Esophagus squamous epithelium (tissue), 5 donors: ENCODE measurements around the gene VPS36. TPM values are rescaled to one million over a fixed set of nuclear protein-coding genes. Genes with fewer than 3 reads are reported as not detected.

ENCODE experiments used
- DNase-seq: peaks from one replicate; lab custom pipeline; 2025; lab: John Stamatoyannopoulos, UW
- H3K27ac ChIP-seq, 4 donors: fragments of 200-600 bp; sonication (generic); one replicate each; pipeline ENCODE4 v1.5.1; 2016 to 2019; ENCODE audit warnings: mild to moderate bottlenecking in 1 of 4
- H3K27me3 ChIP-seq, 4 donors: fragments of 200-600 bp; sonication (generic); 1 replicate in 3 of 4; 2 replicates in 1 of 4; pipeline versions ENCODE4 v1.5.1 to v1.6.0; 2017 to 2021; ENCODE audit warnings: antibody characterized with exemption in 1 of 4
- H3K36me3 ChIP-seq, 3 donors: fragments of 200-600 bp; sonication (generic); one replicate each; pipeline ENCODE4 v1.5.1; 2016 to 2019
- H3K4me1 ChIP-seq, 3 donors: fragments of 200-600 bp; sonication (generic); one replicate each; pipeline ENCODE4 v1.5.1; 2017 to 2019
- H3K4me3 ChIP-seq, 4 donors: fragments of 200-600 bp; sonication (generic); 1 replicate in 3 of 4; 2 replicates in 1 of 4; pipeline ENCODE4 v1.5.1; 2016 to 2019; ENCODE audit warnings: mild to moderate bottlenecking in 2 of 4, moderate library complexity in 1 of 4
- H3K9me3 ChIP-seq, 3 donors: fragments of 200-600 bp; sonication (generic); one replicate each; pipeline ENCODE4 v1.5.1; 2016 to 2019
- POLR2A ChIP-seq, 4 donors: fragments of 450-650 bp; IDR thresholded peaks; one replicate each; pipeline ENCODE4 v1.6.1; 2017; ENCODE audit warnings: antibody characterized with exemption in 4 of 4, mild to moderate bottlenecking in 4 of 4, moderate library complexity in 3 of 4
- WGBS, 2 donors: methylation state at CpG; one replicate each; pipeline ENCODE4 v1.1.5; 2018; 5-methylcytosine and 5-hydroxymethylcytosine counted together
- intact Hi-C: fragments of 100-400 bp; cut with DNase I; formaldehyde crosslinking; loops from one replicate; pipeline ENCODE4 v1.15.0; 2022
- total RNA-seq, 4 donors: library from RNA; depleted of rRNA; stranded (reverse); fragments of >200 nt; gene quantifications; one replicate each; pipeline ENCODE4 v1.1.0, GENCODE V29; 2016
- TF ChIP-seq, protein P1 (sequence below), 6 experiments: fragments of 450-650 bp in 4 of 6; fragments of 200-600 bp in 2 of 6; sonication (generic) in 2 of 6; IDR thresholded peaks; one replicate each; pipeline ENCODE4 v1.5.1; 2016 to 2019; ENCODE audit warnings: antibody characterized with exemption in 6 of 6, mild to moderate bottlenecking in 4 of 6, moderate library complexity in 4 of 6
- donor health status: DM: yes; HTN: yes; CAD: no.

The VPS36 gene
- total RNA-seq, 4 donors from 2014 or later, result 36.6 to 61.2 (median 46.2) TPM

DNA sequence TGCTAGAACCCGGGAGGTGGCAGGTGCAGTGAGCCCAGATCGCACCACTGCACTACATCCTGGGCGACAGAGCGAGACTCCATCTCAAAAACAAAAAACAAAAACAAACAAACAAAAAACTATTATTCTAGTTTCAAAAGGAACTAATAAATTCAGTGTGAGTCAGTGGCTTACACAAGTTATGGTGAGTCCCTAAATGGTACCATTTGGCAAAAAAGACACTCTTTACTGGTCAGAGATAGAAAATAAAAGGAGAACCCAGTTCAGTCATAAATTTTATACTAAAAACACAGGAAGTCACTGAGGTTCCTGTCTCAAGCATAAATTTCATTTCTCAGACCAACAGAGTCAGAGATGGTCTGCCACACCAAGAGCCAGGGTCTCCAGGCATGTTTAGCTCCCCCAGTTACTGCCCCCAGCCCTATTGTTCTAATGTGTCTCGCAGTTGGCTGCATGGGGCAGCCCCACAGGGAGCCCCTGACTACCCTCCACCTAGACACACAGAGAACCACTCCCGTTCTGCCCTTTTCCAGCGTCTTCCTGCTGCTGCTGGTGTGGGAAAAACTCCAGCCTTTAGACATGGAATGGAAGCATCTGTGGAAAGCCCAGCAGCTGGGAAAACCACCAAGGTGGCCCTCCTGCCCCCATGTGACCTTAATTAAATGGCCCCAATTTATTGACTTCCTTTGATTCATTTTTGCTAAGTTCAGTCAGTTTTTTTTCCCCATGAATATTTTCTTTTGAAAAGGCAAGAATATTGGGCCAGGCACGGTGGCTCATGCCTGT is 56.7 kb downstream of the VPS36 start:
- no peak overlapping the region for H3K27ac ChIP-seq
- peaks cover 0 to 22% (median 0%) of the 10 kb centered on the region in 3 donors for H3K4me1 ChIP-seq
- intact Hi-C loops, result no loop called here
- no peak for DNase-seq
- no peaks in the 10 kb centered on the region for H3K9me3 ChIP-seq
- TF ChIP-seq, protein P1, sequence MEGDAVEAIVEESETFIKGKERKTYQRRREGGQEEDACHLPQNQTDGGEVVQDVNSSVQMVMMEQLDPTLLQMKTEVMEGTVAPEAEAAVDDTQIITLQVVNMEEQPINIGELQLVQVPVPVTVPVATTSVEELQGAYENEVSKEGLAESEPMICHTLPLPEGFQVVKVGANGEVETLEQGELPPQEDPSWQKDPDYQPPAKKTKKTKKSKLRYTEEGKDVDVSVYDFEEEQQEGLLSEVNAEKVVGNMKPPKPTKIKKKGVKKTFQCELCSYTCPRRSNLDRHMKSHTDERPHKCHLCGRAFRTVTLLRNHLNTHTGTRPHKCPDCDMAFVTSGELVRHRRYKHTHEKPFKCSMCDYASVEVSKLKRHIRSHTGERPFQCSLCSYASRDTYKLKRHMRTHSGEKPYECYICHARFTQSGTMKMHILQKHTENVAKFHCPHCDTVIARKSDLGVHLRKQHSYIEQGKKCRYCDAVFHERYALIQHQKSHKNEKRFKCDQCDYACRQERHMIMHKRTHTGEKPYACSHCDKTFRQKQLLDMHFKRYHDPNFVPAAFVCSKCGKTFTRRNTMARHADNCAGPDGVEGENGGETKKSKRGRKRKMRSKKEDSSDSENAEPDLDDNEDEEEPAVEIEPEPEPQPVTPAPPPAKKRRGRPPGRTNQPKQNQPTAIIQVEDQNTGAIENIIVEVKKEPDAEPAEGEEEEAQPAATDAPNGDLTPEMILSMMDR (IDR thresholded peaks at IDR 0.05), result no peak
- TF ChIP-seq POLR2A (IDR thresholded peaks at IDR 0.05), result no peak
- H3K4me3 ChIP-seq, result no peak overlapping the region
- no peaks in the 10 kb centered on the region for H3K36me3 ChIP-seq
- WGBS, 2 donors, result 78 to 81% methylated on average over 7 of the region's 8 CpGs
- no peaks in the 10 kb centered on the region for H3K27me3 ChIP-seq

DNA sequence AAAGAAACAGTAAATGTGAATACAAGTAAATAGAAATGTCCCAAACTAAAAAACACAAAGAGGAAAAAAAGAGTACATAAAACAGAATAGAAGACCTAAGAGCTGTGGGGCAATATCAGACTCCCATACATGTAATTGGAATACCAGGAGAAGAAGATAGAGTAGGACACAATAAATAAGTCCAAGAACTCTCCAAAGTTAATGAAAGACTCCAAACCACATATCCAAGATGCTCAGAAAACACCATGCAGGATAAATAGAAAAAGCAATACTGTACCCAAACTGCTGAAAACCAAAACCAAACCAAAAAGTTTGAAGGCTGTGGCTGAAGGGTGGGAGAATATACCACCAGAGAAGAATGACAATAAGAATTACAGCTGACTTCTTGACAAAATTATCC is 62.7 kb downstream of the VPS36 start:
- intact Hi-C loops, result no loop called here
- Histone ChIP-seq H3K9me3 (no peaks in the 10 kb centered on the region), H3K27ac (no peak overlapping the region), H3K36me3 (no peaks in the 10 kb centered on the region), H3K4me3 (no peak overlapping the region), H3K27me3 (no peaks in the 10 kb centered on the region), H3K4me1 (peaks cover 0 to 6% (median 0%) of the 10 kb centered on the region in 3 donors)
- DNase-seq, result no peak
- TF ChIP-seq, protein P1 (IDR thresholded peaks at IDR 0.05), result no peak
- no peak for TF ChIP-seq POLR2A (IDR thresholded peaks at IDR 0.05)

DNA sequence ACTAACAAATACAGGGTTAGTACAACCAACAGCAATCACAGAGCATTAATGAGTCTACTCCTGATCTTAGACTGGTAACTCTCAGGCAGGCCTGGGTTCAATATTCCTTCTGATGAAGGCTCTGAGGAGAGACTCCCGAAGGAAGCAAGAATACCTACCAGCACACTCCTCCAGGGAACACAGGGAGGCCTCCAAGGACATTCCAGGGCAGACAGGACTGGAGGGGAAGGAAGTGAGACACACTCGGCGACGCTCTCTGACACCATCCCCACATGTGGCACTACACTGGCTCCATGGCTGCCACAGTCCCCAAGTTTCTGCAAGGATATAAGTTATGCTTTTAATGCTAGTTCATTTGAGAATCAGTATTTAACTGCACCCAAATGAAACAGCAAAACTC is 64.6 kb downstream of the VPS36 start:
- TF ChIP-seq, protein P1 (IDR thresholded peaks at IDR 0.05), result no peak
- TF ChIP-seq POLR2A (IDR thresholded peaks at IDR 0.05), result no peak

DNA sequence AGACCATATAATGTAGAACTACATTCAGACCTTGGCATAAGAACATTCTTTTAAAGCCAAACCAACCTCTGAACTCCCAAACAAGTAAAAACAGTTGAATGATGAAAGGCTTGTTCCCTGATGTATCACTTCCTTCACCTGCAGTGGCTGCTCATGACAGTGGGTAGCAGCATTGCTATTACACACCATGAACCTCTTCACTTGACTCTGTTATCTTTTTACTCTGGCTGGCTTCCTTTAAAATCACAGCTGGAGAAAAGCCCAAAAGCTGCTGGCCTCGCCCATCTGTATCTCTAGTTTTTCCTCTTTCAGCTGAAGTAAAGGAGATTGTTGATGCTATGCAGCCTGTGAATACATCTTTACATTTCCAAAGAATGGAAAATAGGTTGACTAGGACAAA is 67.1 kb downstream of the VPS36 start:
- no peak for TF ChIP-seq POLR2A (IDR thresholded peaks at IDR 0.05)
- TF ChIP-seq, protein P1 (IDR thresholded peaks at IDR 0.05), result no peak
- Histone ChIP-seq H3K4me3 (no peak overlapping the region), H3K27ac (no peak overlapping the region), H3K9me3 (no peaks in the 10 kb centered on the region), H3K27me3 (no peaks in the 10 kb centered on the region), H3K4me1 (no peaks in the 10 kb centered on the region), H3K36me3 (peaks cover 0 to 2% (median 0%) of the 10 kb centered on the region in 3 donors)
- no peak for DNase-seq
- intact Hi-C loops, result no loop called here
- WGBS, 2 donors, result 63 to 87% methylated on average over 1 of the region's 1 CpG

More for the DNA sequence above, 64.6 kb downstream of the VPS36 start:
- DNase-seq, result no peak
- Histone ChIP-seq H3K27ac (no peak overlapping the region), H3K4me3 (no peak overlapping the region), H3K4me1 (no peaks in the 10 kb centered on the region), H3K36me3 (no peaks in the 10 kb centered on the region), H3K27me3 (no peaks in the 10 kb centered on the region), H3K9me3 (no peaks in the 10 kb centered on the region)
- WGBS, 2 donors, result 86 to 90% methylated on average over 4 of the region's 4 CpGs
- intact Hi-C loops, result no loop called here

DNA sequence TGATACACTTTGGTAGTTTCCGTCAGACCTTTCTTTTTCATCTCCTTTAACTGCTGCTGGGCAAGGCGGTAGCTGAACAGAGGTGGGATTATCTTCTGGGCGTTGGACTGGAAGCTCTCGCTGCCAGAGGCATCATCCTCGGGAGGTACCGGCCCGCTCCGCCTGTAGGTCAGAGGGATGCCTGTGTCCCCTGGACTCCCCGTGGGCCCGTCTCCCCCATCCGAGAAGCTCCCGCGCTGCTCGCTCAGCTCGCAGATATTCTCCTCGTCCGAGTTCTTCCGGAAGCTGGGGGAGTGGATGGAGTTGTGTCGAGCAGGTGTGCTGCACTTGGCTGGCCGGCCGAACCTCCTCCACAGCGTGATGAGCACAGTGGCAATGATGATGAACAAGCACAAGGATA is 72.1 kb downstream of the VPS36 start:
- Histone ChIP-seq H3K4me3 (no peak overlapping the region), H3K27me3 (no peaks in the 10 kb centered on the region), H3K36me3 (peaks cover 0 to 11% (median 0%) of the 10 kb centered on the region in 3 donors), H3K9me3 (no peaks in the 10 kb centered on the region), H3K4me1 (no peaks in the 10 kb centered on the region), H3K27ac (no peak overlapping the region)
- TF ChIP-seq POLR2A (IDR thresholded peaks at IDR 0.05), result no peak
- TF ChIP-seq, protein P1 (IDR thresholded peaks at IDR 0.05), result no peak
- no peak for DNase-seq
- intact Hi-C loops, result no loop called here
- 94 to 95% methylated on average over 21 of the region's 22 CpGs for WGBS, 2 donors
